ENCODE data around the gene PRKD2.
"Not testable (repeated sequence)": the region's sequence is repeated elsewhere in the genome, so short reads cannot be mapped to it uniquely, and the experiment has no call there.

PRKD2 gene

DNA sequence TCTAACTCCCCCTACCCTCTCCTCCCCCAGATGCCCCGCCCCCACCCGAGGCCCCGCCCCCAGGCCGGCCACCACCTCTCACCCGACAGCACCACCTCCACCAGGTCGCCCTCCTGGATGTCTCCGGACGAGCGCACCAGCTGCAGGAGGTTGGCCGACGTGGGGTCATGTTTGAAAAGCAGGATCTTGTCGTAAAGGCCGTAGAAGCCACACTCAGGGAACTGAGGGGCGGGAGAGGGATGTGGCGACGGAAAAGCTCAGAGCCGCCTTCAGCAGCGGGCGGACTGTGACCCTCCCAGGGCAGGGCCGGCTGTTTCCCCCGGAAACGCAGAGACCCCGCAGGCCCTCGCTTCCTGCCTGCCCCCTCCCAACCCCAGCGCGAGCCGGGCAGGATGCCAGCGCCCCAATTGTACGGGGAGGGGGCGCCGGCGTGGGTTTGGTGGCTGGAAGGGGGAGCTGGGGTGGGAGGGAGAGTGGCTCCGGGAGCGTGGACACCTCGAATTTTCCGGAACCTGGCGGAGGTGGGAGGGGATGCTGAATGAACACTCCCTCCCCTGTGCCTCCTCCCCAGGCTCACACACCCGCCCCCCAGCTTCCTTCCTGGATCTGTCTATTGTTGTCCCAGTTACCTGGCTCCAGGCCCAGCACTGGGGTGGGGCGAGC is 3.0 kb downstream of the PRKD2 start:
- ChIA-PET CTCF (interaction anchor here (0.5 to 4.5 kb wide), 7 partner anchors 10 to 1052 kb away, joined by 3 to 69 read pairs (median 8); no protein-coding TSS in a partner anchor), POLR2A (interaction anchor here (0.6 to 1.5 kb wide), 6 partner anchors 17 to 217 kb away, joined by 3 to 4 read pairs (median 4); no protein-coding TSS in a partner anchor)

DNA sequence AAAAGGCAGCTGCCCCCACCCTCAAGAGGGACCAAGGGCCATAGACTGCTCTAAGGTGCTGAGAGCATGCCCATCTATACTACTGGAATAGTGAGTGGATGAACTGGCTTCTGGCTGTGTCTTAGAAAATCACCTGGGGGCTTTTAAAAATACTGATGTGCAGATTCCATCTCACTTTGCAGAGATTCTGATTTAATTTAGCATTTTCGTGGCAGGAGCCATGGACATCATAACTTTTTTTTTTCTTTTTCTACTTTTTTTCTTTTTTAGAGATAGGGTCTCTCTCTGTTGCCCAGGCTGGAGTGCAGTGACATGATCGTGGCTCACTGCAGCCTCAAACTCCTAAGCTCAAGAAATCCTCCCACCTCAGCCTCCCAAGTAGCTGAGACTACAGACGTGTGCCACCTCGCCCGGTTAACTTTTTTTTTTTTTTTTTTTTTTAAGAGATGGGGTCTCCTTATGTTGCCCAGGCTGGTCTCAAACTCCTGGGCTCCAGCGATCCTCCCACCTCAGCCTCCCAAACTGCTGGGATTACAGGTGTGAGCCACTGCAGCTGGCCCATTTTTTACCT is 4.1 kb downstream of the PRKD2 start:
- not testable (repeated sequence) for H3K27ac ChIP-seq (ENCODE audit: extremely low read depth, low read depth, low read length); H3K9me3 ChIP-seq (ENCODE audit: control insufficient read depth, insufficient read depth, low read depth, low read length); H3K4me3 ChIP-seq (ENCODE audit: low read depth, low read length)
- ChIA-PET CTCF (interaction anchor here (0.6 to 4.5 kb wide), 9 partner anchors 8 to 450 kb away, joined by 3 to 69 read pairs (median 4); no protein-coding TSS in a partner anchor), POLR2A (interaction anchor here (0.6 to 1.5 kb wide), 4 partner anchors 18 to 446 kb away, joined by 3 to 4 read pairs (median 3); partner anchors contain the start of genes CALM3 and SLC1A5)
- H3K4me1 ChIP-seq (ENCODE audit: control insufficient read depth, insufficient read depth, low read length) = peaks cover 15% of the 10 kb centered on the region
- peaks cover 27 to 33% of the 10 kb centered on the region in 2 experiments for H3K36me3 ChIP-seq (ENCODE audit: control insufficient read depth in 2 of 2, insufficient read depth in 1 of 2, low read length in 2 of 2)
- TF ChIP-seq, protein P1, sequence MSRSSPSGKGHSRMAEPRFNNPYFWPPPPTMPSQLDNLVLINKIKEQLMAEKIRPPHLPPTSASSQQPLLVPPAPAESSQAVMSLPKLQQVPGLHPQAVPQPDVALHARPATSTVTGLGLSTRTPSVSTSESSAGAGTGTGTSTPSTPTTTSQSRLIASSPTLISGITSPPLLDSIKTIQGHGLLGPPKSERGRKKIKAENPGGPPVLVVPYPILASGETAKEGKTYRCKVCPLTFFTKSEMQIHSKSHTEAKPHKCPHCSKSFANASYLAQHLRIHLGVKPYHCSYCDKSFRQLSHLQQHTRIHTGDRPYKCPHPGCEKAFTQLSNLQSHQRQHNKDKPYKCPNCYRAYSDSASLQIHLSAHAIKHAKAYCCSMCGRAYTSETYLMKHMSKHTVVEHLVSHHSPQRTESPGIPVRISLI (tag by site-specific recombination; IDR thresholded peaks at IDR 0.05) = peak; percentile 70
- peak; percentile 94 for TF ChIP-seq ZNF664 (tag by site-specific recombination; IDR thresholded peaks at IDR 0.05)
- TF ChIP-seq ZNF121 (tag by site-specific recombination; IDR thresholded peaks at IDR 0.05) = peak; percentile 56; the same call in 1 of the 2 replicates

More for the DNA sequence above, 3.0 kb downstream of the PRKD2 start:
- H3K4me1 ChIP-seq (ENCODE audit: control insufficient read depth, insufficient read depth, low read length) = peaks cover 15% of the 10 kb centered on the region
- peak; percentile 50; the same call in 1 of the 2 replicates for TF ChIP-seq KLF1 (tag by site-specific recombination; IDR thresholded peaks at IDR 0.05)
- TF ChIP-seq, protein P2, sequence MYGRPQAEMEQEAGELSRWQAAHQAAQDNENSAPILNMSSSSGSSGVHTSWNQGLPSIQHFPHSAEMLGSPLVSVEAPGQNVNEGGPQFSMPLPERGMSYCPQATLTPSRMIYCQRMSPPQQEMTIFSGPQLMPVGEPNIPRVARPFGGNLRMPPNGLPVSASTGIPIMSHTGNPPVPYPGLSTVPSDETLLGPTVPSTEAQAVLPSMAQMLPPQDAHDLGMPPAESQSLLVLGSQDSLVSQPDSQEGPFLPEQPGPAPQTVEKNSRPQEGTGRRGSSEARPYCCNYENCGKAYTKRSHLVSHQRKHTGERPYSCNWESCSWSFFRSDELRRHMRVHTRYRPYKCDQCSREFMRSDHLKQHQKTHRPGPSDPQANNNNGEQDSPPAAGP (tag by site-specific recombination; IDR thresholded peaks at IDR 0.05) = no peak
- TF ChIP-seq ZNF473 (tag by site-specific recombination; IDR thresholded peaks at IDR 0.05) = no peak
- peak; percentile 19; the same call in 1 of the 2 replicates for TF ChIP-seq ZFHX2 (tag by site-specific recombination; conservative IDR thresholded peaks at IDR 0.05)
- peak; percentile 27; the same call in 1 of the 2 replicates for TF ChIP-seq SP2 (tag by site-specific recombination; IDR thresholded peaks at IDR 0.05)
- TF ChIP-seq ZNF391 (tag by site-specific recombination; IDR thresholded peaks at IDR 0.05; ENCODE audit: borderline replicate concordance, low read depth) = no peak
- H3K9me3 ChIP-seq (ENCODE audit: control insufficient read depth, insufficient read depth, low read depth, low read length) = no peaks in the 10 kb centered on the region
- H3K27ac ChIP-seq (ENCODE audit: extremely low read depth, low read depth, low read length) = no peak overlapping the region
- H3K4me3 ChIP-seq (ENCODE audit: low read depth, low read length) = peak overlapping the region; percentile 40
- peaks cover 22% of the 10 kb centered on the region in 2 experiments; a peak in 2 of 3 replicates for H3K36me3 ChIP-seq (ENCODE audit: control insufficient read depth in 2 of 2, insufficient read depth in 1 of 2, low read length in 2 of 2)

DNA sequence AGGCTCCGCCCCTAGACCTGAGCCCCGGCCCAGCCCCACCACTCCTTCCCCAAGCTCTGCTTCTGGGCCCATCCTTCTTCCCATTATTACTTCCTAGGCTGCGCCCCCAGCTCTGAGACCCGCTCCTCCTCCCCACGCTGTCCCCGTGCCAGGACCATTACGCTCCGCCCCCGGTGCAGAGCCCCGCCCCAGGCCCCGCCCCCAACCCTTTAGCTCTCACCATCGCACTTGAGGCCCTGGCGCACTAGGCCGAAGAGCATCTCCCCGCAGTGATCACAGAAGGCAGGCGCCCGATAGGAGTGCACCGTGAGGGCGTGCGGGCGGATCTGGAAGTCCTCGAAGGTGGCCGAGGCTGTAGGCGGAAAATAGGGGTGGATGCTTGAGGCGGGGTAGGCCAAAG is 6.2 kb downstream of the PRKD2 start:
- ChIA-PET CTCF (interaction anchor here (0.8 to 1.0 kb wide), 5 partner anchors 17 to 47 kb away, joined by 3 read pairs; no protein-coding TSS in a partner anchor), POLR2A (interaction anchor here (0.6 to 0.7 kb wide), 2 partner anchors 23 to 66 kb away, joined by 3 to 4 read pairs; no protein-coding TSS in a partner anchor)
- Histone ChIP-seq H3K4me1 (ENCODE audit: control insufficient read depth, insufficient read depth, low read length) (peaks cover 15% of the 10 kb centered on the region), H3K9me3 (ENCODE audit: control insufficient read depth, insufficient read depth, low read depth, low read length) (no peaks in the 10 kb centered on the region), H3K27ac (ENCODE audit: extremely low read depth, low read depth, low read length) (no peak overlapping the region), H3K4me3 (ENCODE audit: low read depth, low read length) (no peak overlapping the region), H3K36me3 (ENCODE audit: control insufficient read depth in 2 of 2, insufficient read depth in 1 of 2, low read length in 2 of 2) (peaks cover 43 to 51% of the 10 kb centered on the region in 2 experiments)
- TF ChIP-seq SP2 (tag by site-specific recombination; IDR thresholded peaks at IDR 0.05) (peak; percentile 23; the same call in 1 of the 2 replicates), OSR2 (tag by site-specific recombination; IDR thresholded peaks at IDR 0.05) (no peak), KLF1 (tag by site-specific recombination; IDR thresholded peaks at IDR 0.05) (peak; percentile 67; the same call in 1 of the 2 replicates)

DNA sequence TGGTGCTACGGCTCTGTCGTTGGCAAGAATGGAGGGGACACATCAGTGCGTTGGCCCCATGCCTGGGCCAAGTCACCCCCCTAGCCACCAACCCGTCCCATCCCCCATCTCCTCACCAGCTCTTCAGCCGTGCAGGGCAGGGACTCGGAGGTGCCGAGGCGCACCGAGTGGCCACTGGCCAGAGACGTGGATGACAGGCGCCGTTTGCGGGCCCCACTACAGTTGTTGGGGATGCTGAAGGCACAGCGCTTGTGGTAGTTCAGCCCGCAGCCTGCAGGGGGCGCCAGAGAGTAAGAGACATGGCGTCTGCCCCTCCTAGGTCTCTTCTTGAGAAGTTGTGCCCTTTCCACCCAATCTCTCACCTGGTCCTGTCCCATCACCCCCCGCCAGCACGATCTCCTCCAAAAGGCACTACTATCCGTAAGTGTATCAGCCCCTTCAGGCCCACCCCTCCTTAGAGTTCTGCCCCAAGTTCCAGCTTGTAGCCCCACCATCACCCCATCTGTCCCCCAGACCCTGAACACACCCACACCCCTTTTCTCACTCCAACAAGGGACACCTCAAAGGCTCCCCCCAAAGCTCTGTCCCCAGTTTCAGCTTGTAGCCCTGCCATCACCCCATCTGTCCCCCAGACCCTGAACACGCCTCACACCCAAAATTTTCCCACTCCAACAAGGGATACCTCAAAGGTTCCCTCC is 12.4 kb downstream of the PRKD2 start:
- H3K9me3 ChIP-seq (ENCODE audit: control insufficient read depth, insufficient read depth, low read depth, low read length) = no peaks in the 10 kb centered on the region
- H3K27ac ChIP-seq (ENCODE audit: extremely low read depth, low read depth, low read length) = no peak overlapping the region
- no peaks in the 10 kb centered on the region for H3K4me1 ChIP-seq (ENCODE audit: control insufficient read depth, insufficient read depth, low read length)
- ChIA-PET CTCF (interaction anchor here (0.6 to 4.5 kb wide), 47 partner anchors 10 to 759 kb away, joined by 3 to 69 read pairs (median 4); partner anchors contain the start of gene DACT3), POLR2A (interaction anchor here (0.6 kb wide), 1 partner anchor 11 kb away, joined by 5 read pairs; no protein-coding TSS in a partner anchor)
- H3K4me3 ChIP-seq (ENCODE audit: low read depth, low read length) = no peak overlapping the region
- peaks cover 75 to 80% of the 10 kb centered on the region in 2 experiments for H3K36me3 ChIP-seq (ENCODE audit: control insufficient read depth in 2 of 2, insufficient read depth in 1 of 2, low read length in 2 of 2)
- TF ChIP-seq SCRT1 (tag by site-specific recombination; IDR thresholded peaks at IDR 0.05; ENCODE audit: borderline replicate concordance) (0 out of 2 replicates have a peak, but pooled peaks have one; percentile 17), ZNF341 (tag by site-specific recombination; IDR thresholded peaks at IDR 0.05; ENCODE audit: low read depth) (0 out of 2 replicates have a peak, but pooled peaks have one; percentile 36), ZNF654 (tag by site-specific recombination; IDR thresholded peaks at IDR 0.05; ENCODE audit: low read depth) (peak; percentile 26; the same call in 1 of the 2 replicates), ZNF114 (tag by site-specific recombination; IDR thresholded peaks at IDR 0.05) (no peak), ZFP69B (tag by site-specific recombination; IDR thresholded peaks at IDR 0.05) (peak; percentile 86)
- TF ChIP-seq, protein P3, sequence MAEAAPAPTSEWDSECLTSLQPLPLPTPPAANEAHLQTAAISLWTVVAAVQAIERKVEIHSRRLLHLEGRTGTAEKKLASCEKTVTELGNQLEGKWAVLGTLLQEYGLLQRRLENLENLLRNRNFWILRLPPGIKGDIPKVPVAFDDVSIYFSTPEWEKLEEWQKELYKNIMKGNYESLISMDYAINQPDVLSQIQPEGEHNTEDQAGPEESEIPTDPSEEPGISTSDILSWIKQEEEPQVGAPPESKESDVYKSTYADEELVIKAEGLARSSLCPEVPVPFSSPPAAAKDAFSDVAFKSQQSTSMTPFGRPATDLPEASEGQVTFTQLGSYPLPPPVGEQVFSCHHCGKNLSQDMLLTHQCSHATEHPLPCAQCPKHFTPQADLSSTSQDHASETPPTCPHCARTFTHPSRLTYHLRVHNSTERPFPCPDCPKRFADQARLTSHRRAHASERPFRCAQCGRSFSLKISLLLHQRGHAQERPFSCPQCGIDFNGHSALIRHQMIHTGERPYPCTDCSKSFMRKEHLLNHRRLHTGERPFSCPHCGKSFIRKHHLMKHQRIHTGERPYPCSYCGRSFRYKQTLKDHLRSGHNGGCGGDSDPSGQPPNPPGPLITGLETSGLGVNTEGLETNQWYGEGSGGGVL (tag by site-specific recombination; IDR thresholded peaks at IDR 0.05) = no peak
- TF ChIP-seq, protein P4, sequence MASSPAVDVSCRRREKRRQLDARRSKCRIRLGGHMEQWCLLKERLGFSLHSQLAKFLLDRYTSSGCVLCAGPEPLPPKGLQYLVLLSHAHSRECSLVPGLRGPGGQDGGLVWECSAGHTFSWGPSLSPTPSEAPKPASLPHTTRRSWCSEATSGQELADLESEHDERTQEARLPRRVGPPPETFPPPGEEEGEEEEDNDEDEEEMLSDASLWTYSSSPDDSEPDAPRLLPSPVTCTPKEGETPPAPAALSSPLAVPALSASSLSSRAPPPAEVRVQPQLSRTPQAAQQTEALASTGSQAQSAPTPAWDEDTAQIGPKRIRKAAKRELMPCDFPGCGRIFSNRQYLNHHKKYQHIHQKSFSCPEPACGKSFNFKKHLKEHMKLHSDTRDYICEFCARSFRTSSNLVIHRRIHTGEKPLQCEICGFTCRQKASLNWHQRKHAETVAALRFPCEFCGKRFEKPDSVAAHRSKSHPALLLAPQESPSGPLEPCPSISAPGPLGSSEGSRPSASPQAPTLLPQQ (tag by site-specific recombination; IDR thresholded peaks at IDR 0.05) = peak; percentile 93
